Measurements from ENCODE around the gene CORO2A. TPM values are rescaled to one million over a fixed set of nuclear protein-coding genes. Genes with fewer than 3 reads are reported as not detected.

Gene CORO2A
- total and polyA plus RNA-seq, 10 of the 15 experiments (the other 5 are each of a cell fraction or from before 2014, with no cell fraction given) = 1.0 to 5.3 (median 3.5) TPM

GRCh38 chr9:98108531-98109031, 83.9 kb downstream of the CORO2A start (continued):
- TF ChIP-seq ZBTB4 (CRISPR knock-in tag; IDR thresholded peaks at IDR 0.05) (no peak), HSF1 (IDR thresholded peaks at IDR 0.05; ENCODE audit: low read depth, low read length) (peak; percentile 40; the same call in 1 of the 2 replicates), LARP7 (IDR thresholded peaks at IDR 0.05) (0 out of 2 replicates have a peak, but pooled peaks have one; percentile 33), BCL11A (IDR thresholded peaks at IDR 0.05; ENCODE audit: low read depth, low read length) (0 out of 2 replicates have a peak, but pooled peaks have one; percentile 7), CREB1 (IDR thresholded peaks at IDR 0.05; ENCODE audit: low read depth) (peak; percentile 43; the same call in 1 of the 2 replicates), SKIL (IDR thresholded peaks at IDR 0.05; ENCODE audit: low read depth, poor library complexity, severe bottlenecking) (peak; percentile 58), ZBTB40 (IDR thresholded peaks at IDR 0.05; ENCODE audit: borderline replicate concordance) (peak; percentile 20; the same call in 1 of the 2 replicates), POLR2AphosphoS2 (IDR thresholded peaks at IDR 0.05; ENCODE audit: low read depth, low read length) (no peak), TARDBP (IDR thresholded peaks at IDR 0.05; ENCODE audit: borderline replicate concordance) (no peak), TCF7 (IDR thresholded peaks at IDR 0.05; ENCODE audit: borderline replicate concordance) (no peak), CTCF (IDR thresholded peaks at IDR 0.05 in 2 of 3, conservative IDR thresholded peaks at IDR 0.05 in 1 of 3; ENCODE audit: control insufficient read depth in 2 of 3, extremely low read depth in 1 of 3, insufficient read depth in 1 of 3, low read depth in 3 of 3, low read length in 3 of 3) (no peak), TAF1 (IDR thresholded peaks at IDR 0.05; ENCODE audit: borderline replicate concordance, low read depth, low read length) (no peak), NFXL1 (IDR thresholded peaks at IDR 0.05; ENCODE audit: borderline replicate concordance) (no peak), CHD2 (IDR thresholded peaks at IDR 0.05; ENCODE audit: borderline replicate concordance, low read depth, low read length) (no peak; the same call in 1 of the 2 replicates), BHLHE40 (IDR thresholded peaks at IDR 0.05; ENCODE audit: borderline replicate concordance in 1 of 2, low read depth in 2 of 2, low read length in 1 of 2) (peak in 1 of 2 experiments; percentile 45; a peak in 1 of 4 replicates), SMAD1 (IDR thresholded peaks at IDR 0.05; ENCODE audit: low read depth, partially characterized antibody) (no peak)
